Globus pallidus (tissue), 1 donor: ENCODE measurements around the gene CIROP.

ENCODE experiments used
- DNase-seq: peaks from one replicate; pipeline ENCODE4 v3.0.0-alpha.2; 2015; ENCODE audit warnings: low spot score

CIROP gene

GRCh38 chr14:23104591-23105347 is at the start of gene CIROP:
CIROP (minus strand) TSS chr14:23104989; CDS start chr14:23104920, 69 bp downstream.
- no peak for DNase-seq

- DNase-seq, result no peak
These were observed 49.3 kb upstream of the CIROP start for GRCh38 chr14:23153851-23154796.

- DNase-seq, result no peak
These were observed 46.6 kb upstream of the CIROP start for GRCh38 chr14:23151342-23151741.

GRCh38 chr14:23149745-23150144 is 45.0 kb upstream of the CIROP start:
- DNase-seq, result no peak

GRCh38 chr14:23148591-23149249 is 43.9 kb upstream of the CIROP start:
- DNase-seq, result no peak

- DNase-seq, result no peak
These were observed 42.9 kb upstream of the CIROP start for GRCh38 chr14:23147676-23148075.

GRCh38 chr14:23146980-23147379 is 42.2 kb upstream of the CIROP start:
- no peak for DNase-seq

GRCh38 chr14:23146351-23146910 is 41.6 kb upstream of the CIROP start:
- DNase-seq, result no peak

- no peak for DNase-seq
These were observed 41.1 kb upstream of the CIROP start for GRCh38 chr14:23145794-23146350.

GRCh38 chr14:23143911-23144310 is 39.1 kb upstream of the CIROP start:
- DNase-seq, result no peak

GRCh38 chr14:23142826-23143225 is 38.0 kb upstream of the CIROP start:
- no peak for DNase-seq

GRCh38 chr14:23141706-23142444 is 37.1 kb upstream of the CIROP start:
- no peak for DNase-seq

GRCh38 chr14:23140371-23140770 is 35.6 kb upstream of the CIROP start:
- no peak for DNase-seq

- DNase-seq, result no peak
These were observed 35.1 kb upstream of the CIROP start for GRCh38 chr14:23139874-23140273.

GRCh38 chr14:23137813-23138535 is 33.2 kb upstream of the CIROP start:
- no peak for DNase-seq

GRCh38 chr14:23137192-23137812 is 32.5 kb upstream of the CIROP start:
- no peak for DNase-seq

- DNase-seq, result no peak
These were observed 31.9 kb upstream of the CIROP start for GRCh38 chr14:23136566-23137133.

GRCh38 chr14:23132970-23133369 is 28.2 kb upstream of the CIROP start:
- DNase-seq, result no peak

GRCh38 chr14:23131482-23131881 is 26.7 kb upstream of the CIROP start:
- DNase-seq, result no peak

- DNase-seq, result no peak
These were observed 26.1 kb upstream of the CIROP start for GRCh38 chr14:23130871-23131270.
